Natural killer cell (primary cell): ENCODE measurements around the gene EMX1. TPM values are rescaled to one million over a fixed set of nuclear protein-coding genes. Genes with fewer than 3 reads are reported as not detected.

Experiments
- ATAC-seq, 3 donors: fragments of 150-1000 bp in 2 of 3; fragments of 200-7000 bp in 1 of 3; cut with Tn5 transposase; 1 replicate in 1 of 3; 2 replicates in 2 of 3; pipeline ENCODE4 v1.10.0; 2021; ENCODE audit warnings: mild to moderate bottlenecking in 2 of 3, moderate library complexity in 2 of 3
- DNase-seq, 2 donors: peaks; one replicate each; pipeline versions ENCODE4 v3.0.0 to v3.0.0-alpha.2; 2013 to 2021; ENCODE audit warnings: mixed read lengths in 1 of 2
- H3K27ac ChIP-seq: one replicate; pipeline ENCODE4 v1.5.1; 2013; ENCODE audit warnings: mild to moderate bottlenecking, low read length
- H3K27me3 ChIP-seq: one replicate; pipeline ENCODE4 v1.6.1; 2013; ENCODE audit warnings: low read length; ENCODE audit not compliant: control insufficient read depth, insufficient read depth
- H3K36me3 ChIP-seq: one replicate; pipeline ENCODE4 v1.6.1; 2013; ENCODE audit warnings: low read length; ENCODE audit not compliant: control insufficient read depth, insufficient read depth
- H3K4me1 ChIP-seq: one replicate; pipeline ENCODE4 v1.6.1; 2013; ENCODE audit warnings: low read length; ENCODE audit not compliant: control insufficient read depth, insufficient read depth
- H3K4me3 ChIP-seq: one replicate; pipeline ENCODE4 v1.5.1; 2013; ENCODE audit warnings: low read length
- H3K9me3 ChIP-seq: one replicate; pipeline ENCODE4 v1.6.1; 2013; ENCODE audit warnings: low read length; ENCODE audit not compliant: control insufficient read depth, insufficient read depth
- H3K27ac Mint-ChIP-seq, 2 donors: one replicate each; pipeline ENCODE4 v1.8.0; 2022; ENCODE audit warnings: mild to moderate bottlenecking in 2 of 2, mixed read lengths in 2 of 2, moderate library complexity in 1 of 2
- H3K27me3 Mint-ChIP-seq, 2 donors: one replicate each; pipeline ENCODE4 v1.8.0; 2022; ENCODE audit warnings: low read depth in 2 of 2, mixed read lengths in 2 of 2
- H3K36me3 Mint-ChIP-seq: one replicate; pipeline ENCODE4 v1.8.0; 2022; ENCODE audit warnings: mixed read lengths
- H3K4me1 Mint-ChIP-seq, 2 donors: one replicate each; pipeline ENCODE4 v1.8.0; 2022; ENCODE audit warnings: mixed read lengths in 2 of 2
- H3K4me3 Mint-ChIP-seq: one replicate; pipeline ENCODE4 v1.8.0; 2022; ENCODE audit warnings: mild to moderate bottlenecking, moderate library complexity, mixed read lengths
- H3K9me3 Mint-ChIP-seq, 2 donors: one replicate each; pipeline ENCODE4 v1.8.0; 2022; ENCODE audit warnings: mixed read lengths in 2 of 2
- CTCF ChIP-seq: fragments of 200-600 bp; IDR thresholded peaks from one replicate; pipeline ENCODE4 v1.8.0; 2022; ENCODE audit warnings: antibody characterized with exemption
- WGBS: methylation state at CpG from one replicate; pipeline ENCODE4 v1.1.7; 2013; ENCODE audit warnings: missing lambda C conversion rate; ENCODE audit not compliant: insufficient coverage; 5-methylcytosine and 5-hydroxymethylcytosine counted together
- intact Hi-C: fragments of 100-400 bp; cut with micrococcal nuclease; formaldehyde crosslinking; loops from one replicate; pipeline ENCODE4 v1.14.2; 2022
- total RNA-seq, 4 donors: library from RNA; stranded (reverse); fragments of 120-200 nt in 1 of 4; gene quantifications; one replicate each; pipeline versions ENCODE4 v1.2.3 to v1.2.4, GENCODE V29; 2013 to 2022

EMX1 gene
- total RNA-seq, 3 donors from 2014 or later (not counting 1 experiment from before 2014, with no cell fraction given): not detected

- H3K9me3 Mint-ChIP-seq: no peaks in the 10 kb centered on the region
- WGBS: 97% methylated on average over 1 of the region's 2 CpGs
- TF ChIP-seq CTCF: no peak
- no peak overlapping the region for H3K27ac ChIP-seq
- no peaks in the 10 kb centered on the region for H3K36me3 Mint-ChIP-seq
- peaks cover 7 to 15% of the 10 kb centered on the region in 2 donors for H3K4me1 Mint-ChIP-seq
- no peaks in the 10 kb centered on the region for H3K9me3 ChIP-seq
- peaks cover 0 to 7% of the 10 kb centered on the region in 2 donors for H3K27me3 Mint-ChIP-seq
- no peaks in the 10 kb centered on the region for H3K27me3 ChIP-seq
- H3K27ac Mint-ChIP-seq: no peak overlapping the region
- H3K4me1 ChIP-seq: peaks cover 6% of the 10 kb centered on the region
- no peak overlapping the region for H3K4me3 Mint-ChIP-seq
- DNase-seq: no peak
- intact Hi-C loops: no loop called here
- no peak for ATAC-seq
- H3K36me3 ChIP-seq: no peaks in the 10 kb centered on the region
- no peak overlapping the region for H3K4me3 ChIP-seq
These were observed 18.3 kb downstream of the EMX1 start for GRCh38 chr2:72935611-72935957.

- no peak overlapping the region for H3K4me3 Mint-ChIP-seq
- no peaks in the 10 kb centered on the region for H3K36me3 ChIP-seq
- no peaks in the 10 kb centered on the region for H3K27me3 ChIP-seq
- H3K27me3 Mint-ChIP-seq: peaks cover 0 to 7% of the 10 kb centered on the region in 2 donors
- no peak overlapping the region for H3K27ac ChIP-seq
- H3K4me1 ChIP-seq: peaks cover 6% of the 10 kb centered on the region
- DNase-seq: no peak
- H3K9me3 ChIP-seq: no peaks in the 10 kb centered on the region
- no peak for ATAC-seq
- TF ChIP-seq CTCF: no peak
- H3K4me1 Mint-ChIP-seq: peaks cover 7 to 15% of the 10 kb centered on the region in 2 donors
- H3K9me3 Mint-ChIP-seq: no peaks in the 10 kb centered on the region
- no peaks in the 10 kb centered on the region for H3K36me3 Mint-ChIP-seq
- no peak overlapping the region for H3K27ac Mint-ChIP-seq
- 90% methylated on average over 19 of the region's 19 CpGs for WGBS
- no peak overlapping the region for H3K4me3 ChIP-seq
- intact Hi-C loops: no loop called here
These were observed 19.5 kb downstream of the EMX1 start for GRCh38 chr2:72936660-72937355.

GRCh38 chr2:72937356-72937669 lies 20.0 kb downstream of the EMX1 start:
- no peaks in the 10 kb centered on the region for H3K9me3 Mint-ChIP-seq
- Histone ChIP-seq H3K4me3 (no peak overlapping the region), H3K27me3 (no peaks in the 10 kb centered on the region), H3K36me3 (no peaks in the 10 kb centered on the region), H3K27ac (no peak overlapping the region), H3K4me1 (peaks cover 6% of the 10 kb centered on the region), H3K9me3 (no peaks in the 10 kb centered on the region)
- DNase-seq: no peak
- no peak overlapping the region for H3K4me3 Mint-ChIP-seq
- TF ChIP-seq CTCF: no peak
- no peaks in the 10 kb centered on the region for H3K36me3 Mint-ChIP-seq
- intact Hi-C loops: no loop called here
- ATAC-seq: no peak
- WGBS: 88% methylated on average over 15 of the region's 15 CpGs
- peaks cover 7 to 15% of the 10 kb centered on the region in 2 donors for H3K4me1 Mint-ChIP-seq
- peaks cover 0 to 7% of the 10 kb centered on the region in 2 donors for H3K27me3 Mint-ChIP-seq
- no peak overlapping the region for H3K27ac Mint-ChIP-seq

- TF ChIP-seq CTCF: no peak
- no peak overlapping the region for H3K4me3 ChIP-seq
- Mint-ChIP-seq H3K27ac (no peak overlapping the region), H3K9me3 (no peaks in the 10 kb centered on the region), H3K4me1 (peaks cover 7 to 15% of the 10 kb centered on the region in 2 donors), H3K4me3 (no peak overlapping the region), H3K27me3 (peaks cover 0 to 7% of the 10 kb centered on the region in 2 donors), H3K36me3 (no peaks in the 10 kb centered on the region)
- H3K27me3 ChIP-seq: no peaks in the 10 kb centered on the region
- H3K9me3 ChIP-seq: no peaks in the 10 kb centered on the region
- WGBS: 80% methylated on average over 5 of the region's 5 CpGs
- H3K4me1 ChIP-seq: peaks cover 6% of the 10 kb centered on the region
- ATAC-seq: no peak
- no peaks in the 10 kb centered on the region for H3K36me3 ChIP-seq
- intact Hi-C loops: no loop called here
- no peak overlapping the region for H3K27ac ChIP-seq
- no peak for DNase-seq
These were observed 21.1 kb downstream of the EMX1 start for GRCh38 chr2:72938455-72938854.
